Stimulated activated CD4-positive, alpha-beta T cell treated with anti-CD3 and anti-CD28 coated beads, Interleukin-4, amount 100 ng/mL, for 48 hours (primary cell): ENCODE data around the gene ZNRF3.
"Not testable (repeated sequence)": the region's sequence is repeated elsewhere in the genome, so short reads cannot be mapped to it uniquely, and the experiment has no call there.

Source experiments
- DNase-seq, 2 donors: peaks; one replicate each; pipeline ENCODE4 v3.0.0-alpha.2; 2020; ENCODE audit warnings: low read depth in 2 of 2

The ZNRF3 gene

DNA sequence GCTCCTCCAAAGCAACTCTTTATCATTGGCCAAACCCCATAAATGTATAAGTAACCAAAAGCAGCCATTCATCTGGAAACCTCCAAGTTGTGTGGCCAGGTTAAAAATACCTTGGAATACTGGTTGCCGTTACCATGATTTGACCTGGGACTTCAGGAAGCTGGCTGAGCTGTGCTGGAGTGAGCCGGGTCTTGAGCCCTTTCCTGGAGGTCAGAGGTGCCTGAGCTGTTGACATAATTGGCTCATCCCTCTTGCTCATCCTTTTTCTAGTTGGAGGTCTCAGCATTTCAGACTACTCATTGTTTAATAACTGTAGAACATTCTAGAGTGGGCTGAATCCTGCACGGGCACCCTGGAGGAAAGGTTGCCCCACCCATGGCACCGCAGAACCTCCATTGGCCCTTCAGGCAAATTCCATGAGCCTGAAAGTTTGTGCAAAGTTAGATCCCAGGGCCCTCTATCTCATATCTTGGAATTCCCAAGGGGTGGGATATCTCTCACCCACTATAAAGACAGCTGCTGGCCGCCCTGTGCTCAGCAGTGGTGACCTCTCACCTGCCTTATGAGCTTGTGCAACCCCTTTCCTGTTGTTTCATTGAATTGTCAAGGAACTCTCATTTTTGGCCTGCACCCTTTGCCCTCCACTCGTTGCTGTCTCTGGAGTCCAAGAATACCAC lies 101.2 kb downstream of the ZNRF3 start:
- no peak for DNase-seq

GRCh38 chr22:28985581-28986290 lies 102.4 kb downstream of the ZNRF3 start:
- DNase-seq, result no peak

DNA sequence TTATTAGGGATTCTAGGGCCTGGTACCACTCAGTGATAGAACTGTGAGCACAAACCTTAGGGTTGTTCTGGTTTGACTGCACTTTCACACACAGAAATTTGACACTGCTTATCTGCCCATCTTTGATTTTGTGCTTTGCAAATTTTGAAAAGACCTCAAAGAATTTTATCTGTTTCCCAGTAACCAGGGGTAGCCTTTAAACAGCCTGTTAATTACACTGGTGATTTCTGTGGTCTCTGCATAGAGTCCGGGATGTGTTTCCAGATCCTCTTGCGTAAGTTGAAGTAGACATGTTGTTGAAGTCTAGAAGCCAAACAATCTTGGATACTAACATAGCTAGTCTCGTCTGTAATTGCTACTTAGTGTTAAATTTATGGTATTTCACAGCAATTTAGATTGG lies 103.0 kb downstream of the ZNRF3 start:
- no peak for DNase-seq

DNA sequence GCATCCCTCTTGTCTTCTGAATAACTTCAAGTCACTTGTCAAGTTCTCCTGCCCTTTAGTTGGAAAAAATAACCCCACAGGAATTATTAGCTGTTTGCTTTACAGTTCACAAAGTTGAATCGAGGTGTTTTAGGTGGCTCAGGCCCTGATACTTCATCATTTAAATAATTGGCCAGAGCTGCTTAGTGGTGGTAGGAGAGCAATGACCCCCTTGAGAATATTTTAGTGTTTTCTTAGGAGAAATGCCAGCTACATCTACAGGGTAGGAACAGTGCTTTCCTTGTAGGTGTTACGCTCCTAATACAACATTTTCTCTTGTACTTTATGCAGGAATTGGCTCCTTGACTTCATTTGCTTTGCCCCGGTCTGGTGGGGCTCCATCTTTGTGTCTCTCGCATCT lies 105.1 kb downstream of the ZNRF3 start:
- DNase-seq, result no peak

DNA sequence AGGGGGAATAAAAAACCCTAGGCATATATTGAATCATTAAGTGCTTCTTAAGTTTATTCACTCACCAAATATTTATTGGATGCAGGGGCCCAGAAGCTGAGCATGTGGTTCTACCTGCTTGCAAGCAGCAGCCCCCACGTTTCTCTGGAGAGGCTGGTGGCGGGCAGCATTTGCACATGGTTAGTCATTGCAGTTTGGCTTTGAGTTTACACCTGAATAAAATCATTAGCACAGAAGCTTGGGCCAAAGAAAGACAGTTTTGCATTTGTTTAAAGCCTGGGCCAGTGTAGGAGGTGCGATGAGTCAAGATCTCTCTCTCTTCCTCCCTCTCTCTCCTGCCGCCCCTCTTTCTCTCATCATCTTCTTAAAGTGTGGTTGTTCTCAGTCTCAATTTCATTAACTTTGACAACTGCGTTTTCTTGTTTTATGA lies 105.7 kb downstream of the ZNRF3 start:
- DNase-seq, result peak; percentile 6 to 19

DNA sequence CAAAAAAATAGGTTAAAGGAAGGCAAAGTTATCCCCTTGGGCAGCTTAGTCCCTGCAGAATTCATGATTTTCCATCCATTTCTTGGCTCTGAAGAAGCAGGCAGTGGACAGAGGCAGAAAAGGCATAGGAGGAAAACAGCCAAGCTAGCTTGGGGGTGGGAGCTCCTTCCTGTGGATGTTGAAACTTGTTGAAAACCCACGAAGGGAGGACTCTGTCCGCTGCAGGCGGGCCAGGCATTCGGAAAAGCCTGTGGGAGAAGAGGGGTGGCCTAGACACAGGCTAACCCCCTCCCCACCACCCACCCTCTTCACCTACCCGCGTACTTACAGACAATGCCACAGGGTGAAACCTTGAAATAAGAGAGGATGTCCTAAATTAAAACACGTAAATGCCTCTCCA lies 106.1 kb downstream of the ZNRF3 start:
- DNase-seq, result no peak

GRCh38 chr22:28989912-28990311 lies 106.5 kb downstream of the ZNRF3 start:
- no peak for DNase-seq

DNA sequence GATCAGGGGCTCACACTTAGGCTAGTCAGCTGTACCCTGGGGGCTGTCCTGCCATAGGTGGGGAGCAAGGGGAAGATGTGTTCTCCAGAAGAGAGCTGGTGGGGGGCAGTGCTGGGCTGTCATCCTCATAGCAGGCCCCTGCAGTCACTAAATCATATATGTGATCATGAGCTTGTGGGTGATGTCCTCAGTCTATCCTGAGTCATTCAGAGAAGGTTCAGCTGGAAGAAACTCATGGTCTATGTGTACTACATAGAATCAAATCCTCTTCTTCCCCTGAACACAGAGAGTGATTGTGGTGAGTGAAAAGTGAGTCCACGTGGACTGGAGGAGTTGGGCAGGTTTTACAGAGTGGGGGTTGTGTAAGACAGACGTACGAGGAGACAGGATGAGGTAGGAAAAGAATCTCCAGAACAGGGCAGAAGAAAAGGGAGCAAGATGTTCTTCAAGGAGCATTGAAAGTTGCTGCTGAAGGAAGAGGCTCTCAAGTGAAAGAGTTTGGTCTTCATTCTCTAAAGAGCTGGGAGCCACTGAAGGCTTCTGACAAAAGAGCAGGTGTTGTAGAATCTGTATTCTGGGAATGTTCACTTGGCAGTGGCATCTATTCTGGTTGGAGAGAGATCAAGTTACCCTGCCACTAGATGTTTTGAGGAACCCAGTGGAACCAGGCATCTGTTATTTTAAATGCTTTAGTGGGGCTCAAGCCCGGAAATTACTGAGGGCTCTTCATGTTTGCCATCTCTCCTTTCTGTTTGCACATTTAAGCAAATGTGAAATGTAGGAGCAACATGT lies 109.4 kb downstream of the ZNRF3 start:
- DNase-seq, result no peak

DNA sequence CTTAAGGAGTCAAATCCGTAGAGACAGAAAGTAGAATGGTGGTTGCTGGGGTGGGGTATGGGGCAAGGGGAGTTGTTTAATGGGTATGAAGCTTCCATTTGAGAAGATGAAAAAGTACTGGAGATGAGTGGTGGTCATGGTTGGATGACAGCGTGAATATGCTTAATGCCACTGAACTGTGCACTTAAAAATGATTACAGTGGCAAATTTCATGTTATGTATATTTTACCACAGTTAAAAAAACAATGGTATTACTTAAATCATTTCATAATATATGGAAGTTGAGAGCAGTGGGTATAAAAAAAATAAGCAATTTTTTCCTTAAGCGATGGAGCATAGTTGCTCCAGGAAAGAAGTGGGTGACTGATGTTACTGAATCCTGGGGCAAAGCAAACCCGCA lies 111.2 kb downstream of the ZNRF3 start:
- no peak for DNase-seq

- DNase-seq, result no peak
These were observed 112.2 kb downstream of the ZNRF3 start for GRCh38 chr22:28995551-28995950.

DNA sequence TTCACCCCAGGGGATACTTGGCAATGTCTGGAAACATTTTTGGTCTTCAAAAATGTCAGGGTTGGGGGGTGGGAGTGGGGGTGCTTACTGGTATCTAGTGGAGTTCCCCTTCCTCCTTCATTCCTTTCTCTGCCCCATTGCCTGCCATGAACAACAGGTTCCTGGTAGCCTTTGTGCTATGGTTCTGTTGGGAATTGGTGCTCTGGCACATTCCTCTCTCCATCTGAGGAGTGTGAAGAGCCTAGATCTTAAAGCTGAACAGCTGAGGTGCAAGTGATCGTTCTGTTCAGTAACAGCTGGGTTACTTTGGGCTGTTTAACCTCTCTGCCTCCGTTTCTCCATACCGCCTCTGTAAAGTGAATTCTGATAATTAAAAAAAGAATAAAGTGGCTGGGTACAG lies 114.0 kb downstream of the ZNRF3 start:
- no peak for DNase-seq

- DNase-seq, result no peak
These were observed 115.3 kb downstream of the ZNRF3 start for GRCh38 chr22:28998681-28999080.

DNA sequence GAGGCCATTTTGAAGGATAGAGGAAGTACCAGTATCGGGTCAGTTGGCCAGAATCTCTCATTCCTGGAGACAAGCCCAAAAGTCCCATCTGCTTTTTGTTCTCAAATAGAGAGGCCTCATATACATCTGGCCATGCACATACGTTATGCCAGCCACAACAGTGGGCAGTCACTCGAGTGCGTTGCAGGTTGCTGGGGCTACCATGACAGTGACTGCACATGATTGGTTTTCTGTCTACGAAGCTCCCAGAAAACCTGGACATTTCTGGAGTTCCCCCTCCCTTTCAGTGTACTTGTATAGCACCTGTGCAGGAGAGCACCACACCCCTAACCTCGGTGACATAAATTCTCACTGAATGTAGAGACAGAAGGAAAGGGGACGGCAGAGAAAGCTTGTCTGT lies 116.1 kb downstream of the ZNRF3 start:
- no peak for DNase-seq

GRCh38 chr22:28999919-29000556 lies 116.7 kb downstream of the ZNRF3 start:
- DNase-seq, result no peak

DNA sequence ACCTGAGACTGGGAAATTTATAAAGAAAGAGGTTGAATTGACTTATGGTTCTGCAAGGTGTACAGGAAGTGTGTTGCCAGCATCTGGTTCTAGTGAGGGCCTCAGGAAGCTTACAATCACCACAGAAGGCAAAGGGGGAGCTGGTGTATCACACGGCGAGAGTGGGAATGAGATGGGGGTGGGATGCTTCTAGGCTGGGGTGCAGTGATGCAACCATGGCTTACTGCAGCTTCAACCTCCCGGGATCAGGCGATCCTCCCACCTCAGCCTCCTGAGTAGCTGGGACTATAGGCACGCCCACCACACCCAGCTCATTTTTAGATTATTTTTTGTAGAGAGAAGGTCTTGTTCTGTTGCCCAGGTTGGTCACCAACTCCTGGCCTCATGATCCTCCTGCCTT lies 117.3 kb downstream of the ZNRF3 start:
- no peak for DNase-seq

DNA sequence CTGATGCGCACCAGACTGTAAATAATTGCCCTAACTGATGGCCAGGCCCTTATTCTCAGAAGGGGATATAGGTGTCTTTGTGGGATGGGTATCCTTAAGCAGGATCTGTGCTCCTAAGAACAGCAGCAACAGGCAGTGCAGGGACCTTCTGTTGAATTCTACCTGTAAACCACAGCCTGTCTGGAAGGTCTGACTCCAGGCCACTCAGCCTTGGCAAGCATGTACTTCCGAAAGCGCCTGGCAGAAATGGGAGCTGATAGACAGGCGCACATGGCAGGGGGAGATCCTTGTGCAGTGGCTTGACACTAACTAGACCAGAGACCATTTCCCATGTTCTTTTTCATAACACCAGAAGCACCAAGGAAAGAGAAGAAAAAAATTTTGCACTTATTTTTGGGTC lies 119.2 kb downstream of the ZNRF3 start:
- no peak for DNase-seq

DNA sequence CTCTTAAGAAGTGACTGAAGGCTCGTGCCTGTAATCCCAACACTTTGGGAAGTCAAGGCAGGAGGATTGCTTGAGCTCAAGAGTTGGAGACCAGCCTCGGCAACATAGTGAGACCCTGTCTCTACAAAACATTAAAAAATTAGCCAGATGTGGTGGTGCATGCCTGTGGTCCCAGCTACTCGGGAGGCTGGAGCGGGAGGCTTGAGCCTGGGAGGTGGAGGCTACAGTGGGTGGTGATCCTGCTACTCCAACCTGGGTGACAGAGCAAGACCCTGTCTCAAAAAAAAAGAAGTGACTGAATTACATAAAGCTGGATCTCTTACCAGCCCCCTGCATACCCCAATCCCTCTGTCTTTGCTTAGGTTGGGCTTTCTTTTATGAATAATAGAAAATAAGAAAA lies 120.2 kb downstream of the ZNRF3 start:
- DNase-seq, result no peak

- no peak for DNase-seq
These were observed 120.7 kb downstream of the ZNRF3 start for GRCh38 chr22:29003975-29004646.

- DNase-seq, result no peak
These were observed 121.4 kb downstream of the ZNRF3 start for GRCh38 chr22:29004647-29005371.

DNA sequence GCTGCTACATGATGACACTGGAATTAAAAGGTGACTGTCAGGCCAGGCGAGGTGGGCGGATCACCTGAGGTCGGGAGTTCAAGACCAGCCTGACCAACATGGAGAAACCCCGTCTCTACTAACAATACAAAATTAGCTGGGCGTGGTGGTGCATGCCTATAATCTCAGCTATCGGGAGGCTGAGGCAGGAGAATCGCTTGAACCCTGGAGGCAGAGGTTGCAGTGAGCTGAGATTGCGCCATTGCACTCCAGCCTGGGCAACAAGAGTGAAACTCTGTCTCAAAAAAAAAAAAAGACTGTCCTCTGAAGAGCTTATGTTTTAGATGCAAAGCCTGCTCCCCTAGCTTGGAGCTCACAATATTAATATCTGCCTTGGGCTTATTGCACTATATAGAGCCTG lies 122.4 kb downstream of the ZNRF3 start:
- not testable (repeated sequence) for DNase-seq

GRCh38 chr22:29006346-29006745 lies 123.0 kb downstream of the ZNRF3 start:
- DNase-seq, result no peak
